NCI-H2171 treated with DMSO at 0.1 percent for 48 hours (cell line): ENCODE measurements around the gene PPAT.

Experiments
- DNase-seq: peaks from one replicate; lab custom pipeline; 2025; lab: John Stamatoyannopoulos, UW

Gene PPAT

GRCh38 chr4:56434599-56435139 is 746 bp downstream of the PPAT start:
- DNase-seq: peak; percentile 28

DNA sequence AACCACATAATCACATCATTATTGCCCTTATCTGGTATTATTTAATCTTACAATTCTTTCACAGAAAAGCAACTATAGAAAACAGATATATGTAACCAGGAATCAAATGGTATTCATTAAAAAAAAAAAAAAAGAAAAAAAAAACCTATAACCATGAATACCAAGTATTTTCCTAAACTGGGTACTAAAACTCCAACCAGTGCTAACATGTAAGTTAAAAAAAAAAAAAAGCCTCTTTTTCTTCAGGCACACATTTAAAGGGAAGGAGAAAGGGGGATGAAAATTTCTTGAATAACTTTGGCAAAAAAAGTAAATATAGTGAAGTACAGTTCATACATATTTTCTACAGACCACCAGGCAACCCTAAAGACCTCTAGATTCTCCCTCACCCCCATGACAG is 2.1 kb downstream of the PPAT start:
- DNase-seq: no peak

DNA sequence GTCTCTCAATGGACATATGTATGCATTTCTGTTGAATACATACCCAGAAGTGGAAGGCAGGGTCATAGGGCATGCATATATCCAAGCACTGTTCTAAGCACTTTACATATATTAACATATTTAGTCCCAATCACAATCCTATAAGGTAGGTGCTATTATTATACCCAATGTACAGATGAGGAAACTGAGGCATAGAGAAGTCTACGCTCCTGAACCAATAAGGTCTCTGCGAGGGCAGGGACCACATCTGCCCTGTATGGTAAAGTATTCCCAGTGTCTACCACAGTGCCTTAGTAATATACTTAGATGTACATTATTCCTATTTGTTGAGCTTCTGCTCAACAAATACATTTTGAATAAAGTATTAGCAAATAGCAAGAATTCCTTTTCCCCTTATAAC is 5.2 kb downstream of the PPAT start:
- DNase-seq: no peak

GRCh38 chr4:56427179-56427578 is 8.2 kb downstream of the PPAT start:
- DNase-seq: no peak

GRCh38 chr4:56426273-56426672 is 9.1 kb downstream of the PPAT start:
- DNase-seq: no peak

DNA sequence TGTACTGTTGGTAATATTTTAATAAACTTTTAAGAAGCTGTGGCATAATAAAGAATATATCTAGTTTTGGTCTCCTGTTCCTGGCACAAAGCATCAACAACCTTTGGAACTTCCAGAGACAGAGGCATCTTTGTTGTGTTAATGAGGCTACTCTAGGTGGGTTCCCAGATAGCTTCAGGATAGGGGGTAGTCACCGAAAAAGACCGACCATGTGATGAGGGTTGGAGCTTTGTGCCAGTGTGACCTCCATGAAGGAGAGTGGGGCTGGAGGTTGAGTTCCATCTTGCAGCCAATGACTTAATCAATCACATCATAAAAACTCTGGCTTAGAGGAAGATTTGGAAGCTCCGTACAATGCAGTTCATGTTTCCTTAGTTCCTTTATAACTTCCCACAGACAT is 9.9 kb downstream of the PPAT start:
- no peak for DNase-seq

DNA sequence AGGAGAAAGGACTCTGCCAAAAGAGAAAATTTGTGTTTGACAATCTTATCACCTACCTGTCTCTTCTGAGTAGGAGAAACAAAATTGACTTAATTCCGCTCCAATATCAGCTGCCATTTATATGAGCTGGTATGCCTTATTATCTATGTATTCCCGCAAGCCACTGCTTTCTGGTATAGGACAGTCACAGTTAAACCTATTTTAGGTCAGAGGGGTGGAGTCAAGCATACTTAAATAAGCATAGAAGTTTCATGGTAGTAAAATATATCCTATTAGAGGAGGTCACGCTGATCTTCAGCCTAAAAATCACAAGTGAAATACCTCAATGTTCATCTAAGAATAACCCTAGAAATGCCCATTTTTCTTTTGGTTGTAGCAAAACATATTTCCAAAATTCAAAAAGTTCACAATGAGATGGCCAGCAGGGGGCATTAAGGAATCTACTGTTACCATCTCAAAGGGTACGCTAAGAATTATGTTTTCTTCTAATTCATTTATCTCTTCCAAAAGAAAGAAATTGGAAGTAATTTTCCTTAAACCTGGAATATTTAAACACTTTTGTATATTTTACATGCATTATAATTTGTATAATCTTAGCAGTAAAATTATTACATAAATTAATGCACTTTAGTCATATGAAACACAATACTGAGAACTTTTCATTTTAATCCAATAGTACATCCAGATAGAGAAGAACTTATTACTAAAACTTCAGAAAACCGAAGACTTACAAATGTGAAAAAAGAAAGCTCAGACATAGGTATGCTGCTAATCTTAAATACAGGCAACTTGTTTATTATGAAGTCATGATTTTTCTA is 10.5 kb downstream of the PPAT start:
- DNase-seq: no peak

GRCh38 chr4:56424176-56424575 is 11.2 kb downstream of the PPAT start:
- DNase-seq: no peak

DNA sequence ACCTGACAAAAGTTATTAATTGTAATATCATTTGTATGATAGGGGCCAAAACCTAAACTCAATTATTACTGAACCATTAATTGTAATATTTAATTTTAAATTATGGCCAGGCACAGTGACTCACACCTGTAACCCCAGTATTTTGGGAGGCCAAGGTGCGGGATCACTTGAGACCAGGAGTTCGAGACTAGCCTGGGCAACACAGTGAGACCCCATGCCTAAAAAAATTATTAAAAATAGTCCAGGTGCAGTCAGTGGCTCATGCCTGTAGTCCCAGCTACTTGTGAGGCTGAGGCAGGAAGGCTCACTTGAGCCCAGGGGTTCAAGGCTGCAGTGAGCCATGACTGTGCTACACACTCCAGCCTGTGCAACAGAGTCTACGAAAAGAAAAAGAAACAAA is 18.0 kb downstream of the PPAT start:
- DNase-seq: no peak

- no peak for DNase-seq
Observed at GRCh38 chr4:56416349-56416748, 19.1 kb downstream of the PPAT start.

DNA sequence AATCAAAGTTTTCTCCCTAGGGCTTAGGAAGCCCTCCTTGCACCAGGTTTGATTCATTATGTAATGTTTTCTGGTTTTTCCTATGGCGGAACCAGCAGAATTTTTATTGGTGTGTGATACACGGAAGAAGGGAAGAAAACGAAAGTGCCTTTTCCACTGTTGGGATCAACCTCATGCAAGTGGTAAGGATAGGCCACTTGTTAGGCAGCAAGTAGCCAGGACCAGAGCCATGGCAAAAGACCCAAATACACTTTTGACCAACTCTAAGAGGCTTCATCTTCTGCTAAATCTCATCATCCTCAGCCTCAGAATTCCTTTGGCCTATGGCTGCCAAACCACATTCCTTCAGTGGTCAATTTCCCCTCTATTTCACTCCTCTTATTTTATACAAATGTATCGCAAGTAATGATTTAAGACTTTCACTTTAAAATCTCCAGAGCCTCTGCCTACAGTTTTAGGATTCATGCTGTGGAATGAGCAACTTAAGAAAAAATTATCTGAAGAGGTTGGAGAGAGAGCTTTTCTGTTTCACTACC is 21.2 kb downstream of the PPAT start:
- DNase-seq: no peak

GRCh38 chr4:56410247-56411062 is 25.0 kb downstream of the PPAT start:
- DNase-seq: peak; percentile 54

GRCh38 chr4:56409511-56410090 is 25.8 kb downstream of the PPAT start:
- no peak for DNase-seq

GRCh38 chr4:56408978-56409377 is 26.4 kb downstream of the PPAT start:
- no peak for DNase-seq

GRCh38 chr4:56406151-56406550 is 29.3 kb downstream of the PPAT start:
- no peak for DNase-seq

- DNase-seq: no peak
Observed at GRCh38 chr4:56405016-56405415, 30.4 kb downstream of the PPAT start.

DNA sequence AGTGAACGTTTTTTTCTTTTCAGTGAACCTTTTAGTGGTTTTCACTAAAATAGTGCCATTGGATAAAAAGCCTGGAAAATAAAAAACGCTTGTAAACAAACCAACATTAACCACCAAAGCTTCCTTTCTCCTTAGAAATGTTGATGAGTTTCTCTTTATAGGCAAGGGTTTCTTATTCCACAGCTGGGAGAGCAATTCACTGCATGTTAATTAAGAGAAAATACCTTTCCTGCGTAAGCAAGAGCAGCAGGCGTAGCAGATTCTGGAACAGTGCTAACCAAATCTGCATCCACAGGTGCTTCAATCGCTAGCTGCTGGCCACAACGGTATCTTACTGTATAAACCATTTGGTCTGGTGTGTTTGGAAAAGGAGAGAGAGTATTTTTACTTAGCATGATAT is 34.9 kb downstream of the PPAT start:
- DNase-seq: no peak

- DNase-seq: no peak
Observed at GRCh38 chr4:56391270-56391669, 44.1 kb downstream of the PPAT start.

GRCh38 chr4:56389558-56389957 is 45.9 kb downstream of the PPAT start:
- no peak for DNase-seq

DNA sequence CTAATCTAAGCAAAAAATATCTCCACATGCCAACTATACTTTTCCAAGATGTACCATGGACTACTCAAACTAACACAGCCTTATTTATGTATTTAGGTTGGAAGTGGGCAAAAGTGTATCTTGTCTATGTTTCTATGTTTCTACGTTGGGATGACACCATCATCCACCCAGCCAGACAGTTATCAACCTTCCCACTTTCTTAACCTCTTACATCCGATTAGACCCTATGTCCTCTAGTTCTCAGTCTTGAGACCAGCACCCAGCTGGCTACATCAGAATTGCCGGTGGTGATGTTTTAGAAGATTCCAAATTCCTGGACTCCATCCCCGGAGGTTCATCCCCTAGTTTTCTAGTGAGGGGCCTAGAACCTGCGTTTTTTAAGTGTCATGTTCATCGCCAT is 47.1 kb downstream of the PPAT start:
- no peak for DNase-seq

- peak; percentile 88 for DNase-seq
Observed at GRCh38 chr4:56387023-56388001, 48.1 kb downstream of the PPAT start, which contains the start of gene AASDH. Gene AASDH (minus strand): TSS chr4:56387491. CDS start chr4:56384299, 3,192 bp downstream.
